ENCODE data around the gene CYTH3. TPM values are rescaled to one million over a fixed set of nuclear protein-coding genes. Genes with fewer than 3 reads are reported as not detected.

Gene CYTH3
- total RNA-seq, 2 donors from 2014 or later, result 12.8 to 13.2 TPM

GRCh38 chr7:6178298-6179029, 94.0 kb downstream of the CYTH3 start:
- ATAC-seq (no peak), DNase-seq (no peak)
- intact Hi-C loops (cut with DNase I, micrococcal nuclease), result no loop called here

DNA sequence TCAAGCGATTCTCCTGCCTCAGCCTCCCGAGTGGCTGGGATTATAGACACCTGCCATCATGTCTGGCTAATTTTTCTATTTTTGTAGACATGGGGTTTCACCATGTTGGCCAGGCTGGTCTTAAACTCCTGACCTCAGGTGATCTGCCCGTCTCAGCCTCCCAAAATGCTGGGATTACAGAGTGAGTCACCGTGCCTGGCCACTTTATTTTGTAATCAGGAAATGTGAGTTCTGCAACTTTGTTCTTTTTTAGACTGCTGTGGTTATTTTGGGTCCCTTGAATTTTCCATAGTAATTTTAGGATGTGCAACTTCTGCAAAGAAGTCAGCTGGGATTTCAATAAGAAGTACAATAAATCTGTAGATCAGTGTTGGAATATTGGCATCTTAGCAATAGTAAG, 96.8 kb downstream of the CYTH3 start:
- ATAC-seq, result no peak
- no peak for DNase-seq
- intact Hi-C loops (cut with DNase I, micrococcal nuclease), result no loop called here

- ATAC-seq (no peak), DNase-seq (no peak)
- intact Hi-C loops (cut with DNase I, micrococcal nuclease), result no loop called here
Observed at GRCh38 chr7:6172910-6173295, 99.5 kb downstream of the CYTH3 start.

GRCh38 chr7:6172224-6172909, 100.1 kb downstream of the CYTH3 start:
- intact Hi-C loops (cut with DNase I, micrococcal nuclease), result no loop called here
- ATAC-seq (no peak), DNase-seq (no peak)

GRCh38 chr7:6171532-6172223, 100.7 kb downstream of the CYTH3 start:
- intact Hi-C loops (cut with DNase I, micrococcal nuclease), result no loop called here
- ATAC-seq (no peak), DNase-seq (no peak)

DNA sequence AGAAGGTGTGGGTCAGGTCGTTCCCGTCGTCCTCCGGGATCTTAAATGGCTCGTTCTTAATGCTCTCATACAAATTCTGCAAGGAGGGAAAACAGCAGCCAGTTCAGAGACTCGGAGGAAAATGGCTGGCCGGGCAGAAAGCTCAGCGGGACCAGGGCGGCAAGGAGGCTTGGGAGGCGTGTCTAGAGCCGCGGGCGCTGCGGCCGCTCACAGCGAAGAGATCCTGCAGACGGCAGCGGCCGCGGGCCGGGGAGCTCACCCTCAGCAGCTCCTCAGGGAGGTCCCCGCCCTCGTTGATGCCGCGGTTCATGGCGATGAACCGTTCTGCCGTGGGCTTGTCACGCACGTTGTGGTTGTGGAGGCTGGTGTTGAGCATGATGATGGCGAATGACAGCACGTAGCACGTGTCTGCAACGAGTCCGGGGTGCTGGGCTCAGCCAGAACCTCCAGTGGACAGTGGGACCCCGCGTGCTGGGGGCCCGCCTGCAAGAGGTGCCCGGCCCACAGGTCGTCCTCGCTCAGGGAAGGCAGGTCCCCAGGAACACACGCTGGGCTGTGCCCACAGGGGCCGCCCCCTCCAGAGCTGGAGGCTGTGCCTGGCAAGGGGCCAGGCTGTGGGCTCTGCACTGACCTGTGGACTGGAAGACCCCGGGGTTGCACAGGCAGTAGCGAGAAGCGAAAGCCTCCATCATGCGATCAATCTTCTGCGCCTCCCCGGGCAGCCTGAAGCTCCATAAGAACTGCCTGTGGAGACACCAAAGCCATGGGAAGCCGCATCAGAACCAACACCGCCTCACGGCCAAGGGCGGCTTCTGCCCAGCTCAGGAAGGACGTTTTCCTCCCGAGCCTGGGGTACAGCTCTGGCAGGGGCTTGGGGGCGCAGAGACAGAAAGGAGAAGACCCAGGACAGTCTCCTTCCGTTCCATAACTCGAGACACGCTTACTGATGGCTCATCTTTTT, 101.6 kb downstream of the CYTH3 start:
- intact Hi-C loops (cut with DNase I, micrococcal nuclease), result no loop called here
- ATAC-seq, result peak; percentile 35
- no peak for DNase-seq

- no peak for ATAC-seq
- intact Hi-C loops (cut with DNase I, micrococcal nuclease), result no loop called here
- DNase-seq, result no peak
Observed at GRCh38 chr7:6169805-6170520, 102.5 kb downstream of the CYTH3 start.

DNA sequence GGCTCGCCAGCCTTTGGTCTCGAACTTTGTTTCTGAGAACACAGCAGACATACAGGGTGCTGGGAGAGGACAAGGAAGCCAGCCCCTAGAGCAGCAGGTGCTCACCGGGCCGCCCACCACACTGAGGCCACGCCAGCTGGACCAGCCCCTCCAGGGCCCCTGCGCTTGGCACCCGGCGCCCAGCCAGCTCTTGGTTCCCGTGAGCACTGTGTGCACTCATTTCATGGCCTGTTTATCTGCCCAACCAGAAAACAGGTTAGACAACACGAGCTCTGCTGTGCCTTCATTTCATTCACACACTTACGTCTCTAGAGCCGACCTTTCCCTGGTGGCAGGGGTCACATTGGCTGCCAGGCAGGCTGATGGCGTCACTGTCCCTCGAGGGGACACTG, 104.0 kb downstream of the CYTH3 start:
- intact Hi-C loops (cut with DNase I, micrococcal nuclease), result no loop called here
- no peak for DNase-seq
- ATAC-seq, result no peak

- intact Hi-C loops (cut with DNase I, micrococcal nuclease), result no loop called here
- DNase-seq (no peak), ATAC-seq (no peak)
Observed at GRCh38 chr7:6167587-6168476, 104.6 kb downstream of the CYTH3 start.

DNA sequence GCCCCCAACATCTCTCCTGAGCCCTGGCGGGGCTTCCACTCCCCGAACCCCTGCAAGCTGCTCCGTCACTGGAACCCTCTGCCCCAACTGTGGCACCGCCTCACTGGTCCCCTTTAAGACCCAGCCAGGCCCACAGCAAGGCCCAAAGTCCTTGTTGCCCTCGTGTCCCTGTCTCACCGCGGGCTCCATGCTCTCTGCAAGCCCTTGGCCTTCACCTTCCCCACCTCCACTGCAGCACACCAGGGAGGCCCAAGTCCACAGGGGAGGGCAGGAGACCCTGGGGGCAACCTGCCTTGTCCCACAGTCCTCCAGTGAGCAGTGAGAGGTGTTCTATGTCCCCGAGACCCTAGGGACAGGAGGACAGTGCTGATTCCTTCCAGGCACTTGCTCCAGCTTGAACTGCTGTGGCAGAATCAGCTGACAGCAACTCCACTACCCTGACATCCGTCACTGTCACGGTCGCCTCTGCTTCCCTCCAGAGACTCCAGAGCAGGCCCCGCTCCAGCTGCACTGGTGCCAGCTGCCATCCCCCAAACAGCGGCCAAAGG, 105.3 kb downstream of the CYTH3 start:
- no peak for DNase-seq
- no peak for ATAC-seq
- intact Hi-C loops (cut with DNase I, micrococcal nuclease), result no loop called here

DNA sequence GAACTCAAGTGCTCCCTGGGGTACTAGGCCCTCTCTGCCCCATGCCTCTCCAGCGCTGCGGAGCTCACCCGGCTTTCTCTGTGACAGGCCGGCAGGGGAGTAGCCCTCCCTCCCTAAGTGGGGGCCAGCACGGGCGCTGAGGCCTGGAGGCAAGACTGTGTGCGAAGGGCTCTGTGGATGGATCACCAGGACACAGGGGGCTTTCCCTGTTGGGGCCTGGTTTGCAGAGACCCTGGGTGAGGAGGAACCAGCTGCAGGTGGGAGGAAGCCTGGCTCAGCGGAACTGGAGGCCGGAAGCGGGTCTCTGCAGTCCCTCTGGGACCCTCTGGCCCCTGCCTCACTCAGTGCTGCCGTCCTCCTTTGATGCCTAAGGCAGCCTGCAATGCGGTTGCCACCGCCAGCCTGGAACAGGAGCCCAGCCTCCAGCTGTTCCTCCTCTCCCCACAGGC, 106.0 kb downstream of the CYTH3 start:
- ATAC-seq, result no peak
- intact Hi-C loops (cut with DNase I, micrococcal nuclease), result no loop called here
- DNase-seq, result no peak

GRCh38 chr7:6165521-6166320, 106.7 kb downstream of the CYTH3 start:
- intact Hi-C loops (cut with DNase I, micrococcal nuclease), result no loop called here
- no peak for ATAC-seq
- no peak for DNase-seq

- no peak for ATAC-seq
Observed at GRCh38 chr7:6165075-6165474, 107.3 kb downstream of the CYTH3 start.

GRCh38 chr7:6164491-6164890, 107.9 kb downstream of the CYTH3 start:
- intact Hi-C loops (cut with DNase I, micrococcal nuclease), result no loop called here
- ATAC-seq, result no peak
- no peak for DNase-seq

More at GRCh38 chr7:6165075-6165474, 107.3 kb downstream of the CYTH3 start:
- DNase-seq, result no peak
- intact Hi-C loops (cut with DNase I, micrococcal nuclease), result no loop called here

DNA sequence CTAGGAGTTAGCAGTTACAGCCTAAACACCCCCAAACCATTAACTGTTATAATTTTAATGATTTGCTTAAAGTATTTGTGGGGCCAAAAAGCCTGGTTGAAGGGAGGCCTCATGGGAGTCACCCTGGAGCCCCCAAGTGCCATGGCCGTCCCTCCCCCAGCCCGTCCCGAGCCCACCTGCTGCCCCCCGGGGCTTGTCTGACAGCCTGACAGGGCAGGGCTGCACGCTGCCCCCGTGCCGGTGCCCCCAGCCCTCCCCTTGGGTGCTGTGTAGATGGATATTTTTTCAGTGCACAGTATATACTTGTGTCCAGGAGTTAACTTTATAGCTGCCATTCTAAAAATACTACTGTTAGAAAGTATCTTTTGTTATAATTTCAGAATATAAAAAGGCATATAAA, 108.4 kb downstream of the CYTH3 start:
- no peak for ATAC-seq
- no peak for DNase-seq
- intact Hi-C loops (cut with DNase I, micrococcal nuclease), result no loop called here

DNA sequence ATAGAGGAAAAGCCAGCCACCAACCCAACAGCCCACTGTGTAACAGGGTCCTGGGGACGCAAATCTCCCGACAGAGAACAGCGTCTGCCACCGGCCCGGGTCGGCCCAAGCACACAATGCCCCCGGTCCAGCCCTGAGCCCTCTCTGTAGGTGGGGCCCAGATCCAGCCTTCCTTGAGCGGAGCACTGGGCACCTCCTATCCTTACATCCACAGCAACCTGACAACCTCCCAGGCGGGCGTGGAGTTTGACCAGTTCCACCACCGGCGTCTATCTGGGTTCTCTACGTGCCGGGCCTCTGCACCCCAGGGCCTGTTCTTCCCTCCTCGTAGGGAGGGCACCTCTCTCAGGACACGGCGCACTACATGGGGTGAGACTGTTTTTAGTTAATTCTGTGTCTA, 109.0 kb downstream of the CYTH3 start:
- intact Hi-C loops (cut with DNase I, micrococcal nuclease), result no loop called here
- no peak for DNase-seq
- no peak for ATAC-seq
